Endothelial cell of umbilical vein (primary cell): ENCODE measurements around the gene CDH11.

Experiments used
- CTCF ChIP-seq, 2 donors: IDR thresholded peaks; 1 replicate in 1 of 2; 2 replicates in 1 of 2; pipeline ENCODE4 v1.5.1; 2011; ENCODE audit warnings: low read length in 2 of 2, mild to moderate bottlenecking in 2 of 2, moderate library complexity in 2 of 2, control low read depth in 1 of 2, inconsistent platforms in 1 of 2, low read depth in 1 of 2; ENCODE audit not compliant: insufficient read depth in 1 of 2; ENCODE audit errors: extremely low read depth in 1 of 2
- EZH2 ChIP-seq: IDR thresholded peaks from 2 replicates; pipeline ENCODE4 v1.6.1; 2012; ENCODE audit warnings: borderline replicate concordance, low read depth, mild to moderate bottlenecking, moderate library complexity, low read length, inconsistent platforms; ENCODE audit not compliant: severe bottlenecking
- FOS ChIP-seq: IDR thresholded peaks from 2 replicates; pipeline ENCODE4 v1.6.1; 2011; ENCODE audit warnings: mild to moderate bottlenecking, low read length, moderate library complexity, borderline replicate concordance; ENCODE audit not compliant: insufficient read depth
- JUN ChIP-seq: IDR thresholded peaks from 2 replicates; pipeline ENCODE4 v1.6.1; 2011; ENCODE audit warnings: borderline replicate concordance, low read depth; ENCODE audit not compliant: insufficient read length, insufficient read depth
- MAX ChIP-seq: IDR thresholded peaks from 2 replicates; pipeline ENCODE4 v1.6.1; 2011; ENCODE audit not compliant: insufficient read depth, insufficient read length
- MYC ChIP-seq: IDR thresholded peaks from one replicate; pipeline ENCODE4 v1.6.1; 2011; ENCODE audit warnings: mild to moderate bottlenecking, low read depth, low read length
- POLR2A ChIP-seq: IDR thresholded peaks from 2 replicates; pipeline ENCODE4 v1.6.1; 2012; ENCODE audit warnings: low read depth, mild to moderate bottlenecking, control low read depth, low read length
- POLR2AphosphoS5 ChIP-seq: IDR thresholded peaks from 2 replicates; pipeline ENCODE4 v1.6.1; 2012; ENCODE audit warnings: low read depth, mild to moderate bottlenecking, control low read depth, low read length, moderate library complexity; ENCODE audit not compliant: insufficient read depth

DNA sequence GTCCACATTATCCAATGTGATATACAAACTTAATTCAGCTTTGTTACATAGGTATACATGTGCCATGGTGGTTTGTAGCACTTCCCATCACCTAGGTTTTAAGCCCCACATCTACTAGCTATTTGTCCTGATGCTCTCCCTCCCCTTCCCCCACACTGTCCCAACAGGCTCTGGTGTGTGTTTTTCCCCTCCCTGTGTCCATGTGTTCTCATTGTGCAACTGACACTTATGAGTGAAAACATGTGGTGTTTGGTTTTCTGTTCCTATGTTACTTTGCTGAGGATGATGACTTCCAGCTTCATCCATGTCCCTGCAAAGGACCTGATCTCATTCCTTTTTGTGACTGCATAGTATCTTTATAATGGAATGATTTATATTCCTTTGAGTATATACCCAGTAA lies 196.7 kb downstream of the CDH11 start:
- TF ChIP-seq CTCF (IDR thresholded peaks at IDR 0.05; ENCODE audit: extremely low read depth in 1 of 2, insufficient read depth in 1 of 2, low read depth in 1 of 2, low read length in 2 of 2) (no peak), EZH2 (no peak), MYC (no peak), POLR2AphosphoS5 (no peak), MAX (no peak), POLR2A (no peak), JUN (no peak), FOS (no peak)
